Panc1 (cell line): ENCODE results near the gene KYNU. TPM values are rescaled to one million over a fixed set of nuclear protein-coding genes. Genes with fewer than 3 reads are reported as not detected.

Experiments used
- ATAC-seq: fragments of 200-7000 bp; cut with Tn5 transposase; 2 replicates; pipeline ENCODE4 v1.9.1; 2020; ENCODE audit warnings: mild to moderate bottlenecking, moderate library complexity
- BruUV-seq: library from RNA; stranded (reverse); fragments of 400-500 nt; replicated peaks from 2 replicates; lab custom pipeline; 2021; lab: Mats Ljungman, UMichigan
- CTCF ChIA-PET: fragments of 300-600 bp; sonication (Branson Sonifier 250); formaldehyde crosslinking; loops from one replicate; lab custom pipeline; 2022; ENCODE audit warnings: antibody characterized with exemption; lab: Charles Lee
- POLR2A ChIA-PET: fragments of 300-600 bp; sonication (Branson Sonifier 250); formaldehyde crosslinking; loops from one replicate; lab custom pipeline; 2022; ENCODE audit warnings: antibody characterized with exemption; lab: Charles Lee
- DNase-seq: peaks from one replicate; pipeline ENCODE4 v3.0.0-alpha.2; 2010; ENCODE audit warnings: low read depth, low spot score
- H3K27ac ChIP-seq: 2 replicates; pipeline ENCODE4 v1.5.1; 2011; ENCODE audit warnings: mild to moderate bottlenecking, low read length, inconsistent platforms
- H3K27me3 ChIP-seq: fragments of 200-500 bp; sonication (Bioruptor generic); 2 replicates; pipeline ENCODE4 v1.6.0; 2014; ENCODE audit warnings: low read length, inconsistent platforms; ENCODE audit not compliant: control insufficient read depth, insufficient read depth
- H3K36me3 ChIP-seq: fragments of 200-500 bp; sonication (Bioruptor generic); 2 replicates; pipeline ENCODE4 v1.5.1; 2014; ENCODE audit warnings: inconsistent platforms, mild to moderate bottlenecking, low read length, moderate library complexity; ENCODE audit not compliant: control insufficient read depth, insufficient read depth
- H3K4me1 ChIP-seq: 2 replicates; pipeline ENCODE4 v1.5.1; 2011; ENCODE audit warnings: inconsistent platforms, mild to moderate bottlenecking, low read length, moderate library complexity; ENCODE audit not compliant: control insufficient read depth, insufficient read depth
- H3K4me3 ChIP-seq, 2 experiments: 2 replicates each; pipeline ENCODE4 v1.5.1; 2011 to 2012; ENCODE audit warnings: low read depth in 2 of 2, low read length in 2 of 2, mild to moderate bottlenecking in 2 of 2, inconsistent platforms in 1 of 2, moderate library complexity in 1 of 2
- H3K9me3 ChIP-seq: fragments of 200-500 bp; sonication (Bioruptor generic); 2 replicates; pipeline ENCODE4 v1.5.1; 2014; ENCODE audit warnings: low read depth, mild to moderate bottlenecking, inconsistent platforms, low read length, moderate library complexity; ENCODE audit not compliant: control insufficient read depth, insufficient read depth
- POLR2AphosphoS5 ChIP-seq: IDR thresholded peaks from 2 replicates; pipeline ENCODE4 v1.6.1; 2012; ENCODE audit warnings: mild to moderate bottlenecking, low read depth, low read length, moderate library complexity
- SIN3A ChIP-seq: IDR thresholded peaks from 2 replicates; pipeline ENCODE4 v1.6.1; 2012; ENCODE audit warnings: low read depth, mild to moderate bottlenecking, low read length, moderate library complexity, borderline replicate concordance; ENCODE audit not compliant: insufficient read depth
- TCF7L2 ChIP-seq: IDR thresholded peaks from 2 replicates; pipeline ENCODE4 v1.6.1; 2011; ENCODE audit warnings: mild to moderate bottlenecking, low read depth, low read length, inconsistent platforms
- in situ Hi-C: cut with HindIII; loops from 2 replicates; pipeline ENCODE4 v1.10.0; 2016; ENCODE audit warnings: low sequenced_read_pairs, low pct_unique_long_range_greater_than_20kb
- intact Hi-C: fragments of 100-400 bp; cut with micrococcal nuclease; formaldehyde crosslinking; loops from one replicate; pipeline ENCODE4 v1.10.0; 2022; ENCODE audit not compliant: unreplicated experiment
- total RNA-seq: library from RNA; stranded (reverse); gene quantifications from one replicate; pipeline ENCODE4 v1.2.1, GENCODE V29; 2021; ENCODE audit not compliant: unreplicated experiment
- TF ChIP-seq, protein P1 (sequence below), 2 experiments: IDR thresholded peaks; 2 replicates each; pipeline ENCODE4 v1.6.1; 2011 to 2012; ENCODE audit warnings: low read depth in 2 of 2, control low read depth in 1 of 2, low read length in 1 of 2, mild to moderate bottlenecking in 1 of 2, moderate library complexity in 1 of 2; ENCODE audit not compliant: insufficient read depth in 1 of 2
- TF ChIP-seq, protein P2 (sequence below): fragments of 450-650 bp; IDR thresholded peaks from 2 replicates; pipeline ENCODE4 v1.5.1; 2017; ENCODE audit warnings: mild to moderate bottlenecking

Gene KYNU
- total RNA-seq, 1 experiment from 2014 or later, result not detected

DNA sequence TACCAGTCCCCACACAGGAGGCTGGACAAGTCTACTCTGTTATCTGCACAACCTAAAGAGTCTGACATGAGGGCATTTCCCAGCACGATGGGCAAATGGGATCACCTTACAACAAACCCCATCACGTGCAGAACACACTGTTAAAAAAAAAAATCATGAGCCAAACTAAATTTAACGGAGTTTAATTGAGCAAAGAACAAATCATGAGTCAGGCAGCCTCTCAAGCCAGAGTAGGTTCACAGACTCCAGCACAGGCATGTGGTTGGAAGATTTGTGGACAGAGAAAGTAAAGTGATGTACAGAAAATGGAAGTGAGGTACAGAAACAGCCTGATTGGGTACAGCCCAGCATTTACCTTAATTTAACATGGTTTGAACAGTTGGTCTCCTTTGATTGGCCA is 59.9 kb downstream of the KYNU start:
- no TSS peak for BruUV-seq
- ATAC-seq, result no peak
- no peaks in the 10 kb centered on the region for H3K36me3 ChIP-seq
- no peak overlapping the region for H3K4me3 ChIP-seq
- intact Hi-C loops (no loop called here), in situ Hi-C loops (no loop called here)
- ChIA-PET CTCF (no interaction called here), POLR2A (no interaction called here)
- H3K27ac ChIP-seq, result no peak overlapping the region
- no peaks in the 10 kb centered on the region for H3K27me3 ChIP-seq
- no peak for DNase-seq
- H3K4me1 ChIP-seq, result 0 out of 2 replicates have a peak, but pooled peaks cover 3% of the 10 kb centered on the region
- no peaks in the 10 kb centered on the region for H3K9me3 ChIP-seq
- TF ChIP-seq, protein P1, sequence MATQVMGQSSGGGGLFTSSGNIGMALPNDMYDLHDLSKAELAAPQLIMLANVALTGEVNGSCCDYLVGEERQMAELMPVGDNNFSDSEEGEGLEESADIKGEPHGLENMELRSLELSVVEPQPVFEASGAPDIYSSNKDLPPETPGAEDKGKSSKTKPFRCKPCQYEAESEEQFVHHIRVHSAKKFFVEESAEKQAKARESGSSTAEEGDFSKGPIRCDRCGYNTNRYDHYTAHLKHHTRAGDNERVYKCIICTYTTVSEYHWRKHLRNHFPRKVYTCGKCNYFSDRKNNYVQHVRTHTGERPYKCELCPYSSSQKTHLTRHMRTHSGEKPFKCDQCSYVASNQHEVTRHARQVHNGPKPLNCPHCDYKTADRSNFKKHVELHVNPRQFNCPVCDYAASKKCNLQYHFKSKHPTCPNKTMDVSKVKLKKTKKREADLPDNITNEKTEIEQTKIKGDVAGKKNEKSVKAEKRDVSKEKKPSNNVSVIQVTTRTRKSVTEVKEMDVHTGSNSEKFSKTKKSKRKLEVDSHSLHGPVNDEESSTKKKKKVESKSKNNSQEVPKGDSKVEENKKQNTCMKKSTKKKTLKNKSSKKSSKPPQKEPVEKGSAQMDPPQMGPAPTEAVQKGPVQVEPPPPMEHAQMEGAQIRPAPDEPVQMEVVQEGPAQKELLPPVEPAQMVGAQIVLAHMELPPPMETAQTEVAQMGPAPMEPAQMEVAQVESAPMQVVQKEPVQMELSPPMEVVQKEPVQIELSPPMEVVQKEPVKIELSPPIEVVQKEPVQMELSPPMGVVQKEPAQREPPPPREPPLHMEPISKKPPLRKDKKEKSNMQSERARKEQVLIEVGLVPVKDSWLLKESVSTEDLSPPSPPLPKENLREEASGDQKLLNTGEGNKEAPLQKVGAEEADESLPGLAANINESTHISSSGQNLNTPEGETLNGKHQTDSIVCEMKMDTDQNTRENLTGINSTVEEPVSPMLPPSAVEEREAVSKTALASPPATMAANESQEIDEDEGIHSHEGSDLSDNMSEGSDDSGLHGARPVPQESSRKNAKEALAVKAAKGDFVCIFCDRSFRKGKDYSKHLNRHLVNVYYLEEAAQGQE (IDR thresholded peaks at IDR 0.05; ENCODE audit: insufficient read depth in 1 of 2, low read depth in 2 of 2, low read length in 1 of 2), result no peak
- TF ChIP-seq SIN3A (no peak), TCF7L2 (no peak), POLR2AphosphoS5 (no peak)
- TF ChIP-seq, protein P2, sequence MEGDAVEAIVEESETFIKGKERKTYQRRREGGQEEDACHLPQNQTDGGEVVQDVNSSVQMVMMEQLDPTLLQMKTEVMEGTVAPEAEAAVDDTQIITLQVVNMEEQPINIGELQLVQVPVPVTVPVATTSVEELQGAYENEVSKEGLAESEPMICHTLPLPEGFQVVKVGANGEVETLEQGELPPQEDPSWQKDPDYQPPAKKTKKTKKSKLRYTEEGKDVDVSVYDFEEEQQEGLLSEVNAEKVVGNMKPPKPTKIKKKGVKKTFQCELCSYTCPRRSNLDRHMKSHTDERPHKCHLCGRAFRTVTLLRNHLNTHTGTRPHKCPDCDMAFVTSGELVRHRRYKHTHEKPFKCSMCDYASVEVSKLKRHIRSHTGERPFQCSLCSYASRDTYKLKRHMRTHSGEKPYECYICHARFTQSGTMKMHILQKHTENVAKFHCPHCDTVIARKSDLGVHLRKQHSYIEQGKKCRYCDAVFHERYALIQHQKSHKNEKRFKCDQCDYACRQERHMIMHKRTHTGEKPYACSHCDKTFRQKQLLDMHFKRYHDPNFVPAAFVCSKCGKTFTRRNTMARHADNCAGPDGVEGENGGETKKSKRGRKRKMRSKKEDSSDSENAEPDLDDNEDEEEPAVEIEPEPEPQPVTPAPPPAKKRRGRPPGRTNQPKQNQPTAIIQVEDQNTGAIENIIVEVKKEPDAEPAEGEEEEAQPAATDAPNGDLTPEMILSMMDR, result no peak

DNA sequence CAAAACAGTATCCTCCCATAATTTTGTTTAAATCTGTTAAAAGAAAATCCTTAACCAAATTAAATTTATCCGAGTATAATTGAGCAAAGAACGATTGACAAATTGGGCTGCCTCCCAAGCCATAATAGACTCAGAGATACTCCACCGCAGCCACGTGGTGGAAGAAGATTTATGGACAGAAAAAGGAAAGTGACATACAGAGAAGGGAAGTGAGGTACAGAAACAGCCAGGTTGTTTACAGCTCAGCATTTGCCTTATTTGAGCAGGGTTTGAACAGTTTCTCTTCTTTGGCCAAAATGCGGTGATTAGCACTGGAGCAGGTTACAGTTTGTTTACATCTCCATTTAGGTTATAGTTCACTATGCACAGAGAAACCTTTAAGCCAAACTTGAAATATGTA is 60.8 kb downstream of the KYNU start:
- in situ Hi-C loops (no loop called here), intact Hi-C loops (no loop called here)
- Histone ChIP-seq H3K27ac (no peak overlapping the region), H3K27me3 (no peaks in the 10 kb centered on the region), H3K36me3 (no peaks in the 10 kb centered on the region), H3K9me3 (no peaks in the 10 kb centered on the region), H3K4me1 (peaks cover 3% of the 10 kb centered on the region; the same call in 1 of the 2 replicates), H3K4me3 (no peak overlapping the region)
- TF ChIP-seq TCF7L2 (no peak), POLR2AphosphoS5 (no peak), SIN3A (no peak)
- TF ChIP-seq, protein P2, result no peak
- TF ChIP-seq, protein P1 (IDR thresholded peaks at IDR 0.05; ENCODE audit: insufficient read depth in 1 of 2, low read depth in 2 of 2, low read length in 1 of 2), result no peak
- ChIA-PET POLR2A (no interaction called here), CTCF (no interaction called here)
- ATAC-seq, result no peak
- DNase-seq, result no peak
- no TSS peak for BruUV-seq
